DLD1 (cell line): ENCODE measurements around the gene WNT7B.

Experiments
- in situ Hi-C: cut with HindIII; loops from 2 replicates; pipeline ENCODE4 v1.10.0; 2017; ENCODE audit warnings: low sequenced_read_pairs

Gene WNT7B

DNA sequence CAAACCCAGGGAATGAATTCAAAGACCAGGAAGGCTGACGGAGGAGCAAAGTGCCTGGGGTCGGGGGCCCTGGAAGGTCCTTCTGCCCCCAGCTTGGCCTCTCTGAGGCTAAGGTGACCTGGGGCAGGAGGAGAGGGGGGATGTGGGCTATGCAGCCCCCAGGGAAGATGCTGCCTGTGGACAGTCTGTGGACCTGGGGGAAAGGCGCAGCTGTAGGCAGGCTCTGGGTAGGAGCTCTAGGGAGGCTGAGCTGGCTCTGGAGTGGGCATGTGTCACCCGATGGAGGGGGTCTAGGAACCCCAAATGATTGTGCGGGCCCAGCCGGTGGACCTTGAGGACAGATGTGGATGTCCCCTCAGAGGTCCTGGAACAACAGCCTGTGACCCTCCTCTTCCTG, 42.8 kb downstream of the WNT7B start:
- in situ Hi-C loops, result no loop called here

DNA sequence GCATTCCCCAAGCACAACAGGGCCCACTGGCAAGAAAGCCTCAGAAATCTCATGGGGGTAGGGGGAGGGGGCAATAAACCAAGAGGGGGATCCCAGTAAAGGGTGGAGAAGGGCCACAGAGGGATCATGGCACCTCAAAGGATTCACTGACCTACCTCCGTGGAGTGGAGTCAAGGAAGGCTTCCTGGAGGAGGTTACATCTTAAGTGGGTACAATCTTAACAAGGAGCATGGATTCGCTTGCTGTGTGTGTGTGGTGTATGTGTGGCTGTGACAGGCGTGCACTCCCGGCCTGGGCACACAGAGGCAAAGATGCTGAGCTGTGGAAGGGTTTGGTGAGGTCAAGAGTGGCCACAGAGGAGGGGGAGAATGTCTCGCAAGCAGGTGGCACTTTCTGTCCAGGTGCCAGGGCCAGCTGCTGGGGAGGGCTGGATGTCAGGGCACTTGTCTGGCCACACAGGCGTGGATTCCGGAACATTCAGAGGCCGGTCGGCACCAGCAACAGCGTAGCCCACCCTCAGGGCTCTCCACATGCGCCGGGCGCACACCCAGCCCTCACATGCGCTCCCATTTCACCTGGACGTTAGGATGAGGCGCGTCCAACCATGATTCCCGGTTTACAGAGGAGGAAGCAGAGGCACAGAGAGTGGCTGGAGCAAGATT, 43.3 kb downstream of the WNT7B start:
- in situ Hi-C loops, result no loop called here

DNA sequence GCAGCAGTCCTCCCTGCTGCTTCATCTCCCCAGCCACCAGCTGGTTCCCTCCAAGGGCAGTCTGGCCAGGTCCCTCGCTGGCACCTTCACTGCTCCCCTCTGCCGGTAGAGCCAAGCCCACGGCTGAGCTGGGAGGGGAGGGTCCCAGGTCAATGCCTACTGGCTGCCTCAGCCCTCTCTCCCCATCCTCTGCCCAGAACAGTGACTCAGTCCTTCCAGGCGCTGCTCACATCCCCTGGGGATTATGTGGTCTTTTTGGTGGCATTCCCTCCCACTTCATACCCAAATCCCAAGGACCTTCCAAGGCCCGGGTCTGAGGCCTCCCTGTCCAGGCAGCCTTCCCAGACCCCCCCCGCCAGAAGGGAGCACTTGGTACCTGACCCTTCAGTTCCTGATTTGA, 44.9 kb downstream of the WNT7B start:
- in situ Hi-C loops, result no loop called here

DNA sequence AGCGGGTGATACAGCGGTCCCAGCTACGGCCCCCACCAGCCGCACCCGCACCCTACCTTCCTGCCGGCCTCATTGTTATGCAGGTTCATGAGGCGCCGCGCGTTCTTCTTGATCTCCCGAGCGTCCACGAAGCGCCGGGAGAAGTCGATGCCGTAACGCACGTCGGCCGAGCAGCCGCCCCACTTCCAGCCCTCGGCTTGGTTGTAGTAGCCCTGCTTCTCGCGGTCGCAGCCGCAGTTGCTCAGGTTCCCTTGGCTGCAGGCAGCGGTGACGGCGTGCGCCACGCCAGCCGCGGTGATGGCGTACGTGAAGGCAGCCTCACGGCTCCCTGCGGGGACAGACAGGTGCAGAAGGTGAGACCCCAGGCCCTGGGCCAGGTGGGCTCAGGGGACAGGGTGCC, 45.9 kb downstream of the WNT7B start:
- in situ Hi-C loops, result no loop called here

DNA sequence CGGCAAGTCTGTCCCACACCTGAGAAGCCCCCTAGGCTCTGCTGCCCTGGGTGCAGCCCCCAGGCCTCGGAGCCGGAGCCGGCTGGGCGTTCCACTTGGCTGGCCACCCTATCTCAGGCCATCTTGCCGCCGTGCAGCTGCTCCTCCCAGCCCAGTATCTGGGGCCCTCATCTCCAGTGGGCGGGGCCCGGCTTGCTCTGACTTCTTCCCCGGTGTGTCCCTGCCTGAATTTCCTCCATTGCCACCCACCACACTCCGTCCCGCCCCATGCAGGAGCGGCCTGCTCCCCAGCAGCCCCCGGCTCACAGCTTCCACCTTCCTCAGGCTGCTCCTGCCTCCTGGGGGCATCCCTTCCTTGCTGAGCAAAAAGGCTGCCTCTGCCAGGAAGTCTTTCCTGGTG, 46.6 kb downstream of the WNT7B start:
- in situ Hi-C loops, result no loop called here

DNA sequence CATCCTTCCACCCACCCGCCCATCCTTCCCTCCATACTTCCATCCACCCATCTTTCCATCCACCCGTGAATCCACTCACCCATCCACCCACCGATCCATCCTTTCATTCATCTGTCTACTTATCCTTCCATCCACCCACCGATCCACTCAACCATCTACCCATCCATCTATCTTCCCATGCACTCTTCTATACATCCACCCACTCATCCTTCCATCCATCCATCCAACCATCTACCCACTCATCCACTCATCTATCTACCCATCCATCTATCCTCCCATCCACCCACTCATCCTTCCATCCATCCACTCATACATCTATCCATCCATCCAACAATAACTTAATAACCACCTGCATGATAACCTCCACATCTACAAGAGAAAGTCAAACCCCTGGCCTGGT, 47.3 kb downstream of the WNT7B start:
- in situ Hi-C loops, result no loop called here

DNA sequence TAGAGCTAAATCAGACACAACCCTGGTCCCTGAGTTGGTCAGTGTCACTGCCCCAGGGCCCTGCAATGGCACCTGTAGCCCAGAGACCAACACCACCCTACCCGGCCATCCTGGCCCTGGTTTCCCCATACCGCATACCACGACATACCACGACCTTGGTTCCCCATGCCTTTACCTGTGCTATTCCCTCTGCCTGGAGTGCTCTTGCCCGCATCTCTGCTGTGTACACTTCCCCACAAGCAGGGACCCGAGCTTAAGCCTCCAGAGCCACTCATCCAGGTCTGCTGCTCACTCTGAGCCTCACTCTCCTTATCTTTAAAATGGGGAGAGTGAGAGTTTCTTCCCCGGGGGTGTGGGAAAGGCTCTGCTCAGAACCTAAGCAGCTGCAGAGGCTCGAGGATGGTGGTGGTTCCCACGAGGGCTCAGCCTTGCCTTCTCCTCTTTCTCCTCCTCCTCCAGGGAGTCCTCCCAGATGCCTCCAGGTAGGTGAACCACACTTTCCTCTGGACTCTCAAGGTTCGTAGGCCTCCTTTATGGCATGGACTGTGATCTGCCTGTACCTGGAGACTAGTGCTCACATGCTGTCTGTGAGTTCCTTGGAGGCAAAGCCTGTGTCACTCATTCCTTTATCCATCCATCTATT, 48.1 kb downstream of the WNT7B start:
- in situ Hi-C loops, result no loop called here

DNA sequence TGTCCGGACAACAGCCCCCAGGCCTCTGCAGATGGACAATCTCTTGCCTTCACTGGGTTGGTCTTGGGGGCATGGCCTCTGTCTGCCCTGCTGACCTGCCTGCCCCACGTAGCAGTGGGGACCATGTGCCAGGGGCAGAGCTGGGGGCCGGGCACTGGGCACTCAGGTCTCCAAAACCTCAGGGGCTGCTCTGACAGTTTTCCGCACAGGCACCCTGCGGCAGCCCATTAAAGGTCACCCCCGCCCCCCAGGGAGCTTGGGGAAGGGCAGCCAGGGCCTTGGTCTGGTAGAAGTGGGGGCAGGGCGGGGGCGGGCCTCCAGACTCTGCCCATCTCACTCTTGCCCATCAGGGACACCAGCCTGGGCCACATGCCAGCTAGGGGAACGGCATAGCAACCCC, 49.9 kb downstream of the WNT7B start:
- in situ Hi-C loops, result no loop called here

DNA sequence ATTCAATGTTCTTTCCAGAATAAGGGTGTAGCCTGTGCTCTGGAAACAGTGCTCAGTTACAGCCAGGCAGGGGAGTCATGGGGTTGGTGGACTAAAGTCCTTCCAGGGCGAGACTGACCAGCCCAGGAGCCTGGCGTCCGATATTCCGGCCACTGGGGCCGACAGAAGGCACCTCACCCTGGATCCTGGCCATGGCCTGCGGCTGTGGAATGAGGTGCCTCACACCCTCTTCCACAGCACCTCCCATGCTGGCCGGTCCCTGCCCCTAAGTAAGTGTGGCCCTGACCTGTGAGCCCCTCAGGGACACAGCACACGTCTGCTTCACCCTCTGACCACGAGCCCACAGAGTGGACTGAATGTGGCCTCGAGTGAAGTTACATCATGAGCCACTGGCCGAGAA, 50.5 kb downstream of the WNT7B start:
- in situ Hi-C loops, result no loop called here

DNA sequence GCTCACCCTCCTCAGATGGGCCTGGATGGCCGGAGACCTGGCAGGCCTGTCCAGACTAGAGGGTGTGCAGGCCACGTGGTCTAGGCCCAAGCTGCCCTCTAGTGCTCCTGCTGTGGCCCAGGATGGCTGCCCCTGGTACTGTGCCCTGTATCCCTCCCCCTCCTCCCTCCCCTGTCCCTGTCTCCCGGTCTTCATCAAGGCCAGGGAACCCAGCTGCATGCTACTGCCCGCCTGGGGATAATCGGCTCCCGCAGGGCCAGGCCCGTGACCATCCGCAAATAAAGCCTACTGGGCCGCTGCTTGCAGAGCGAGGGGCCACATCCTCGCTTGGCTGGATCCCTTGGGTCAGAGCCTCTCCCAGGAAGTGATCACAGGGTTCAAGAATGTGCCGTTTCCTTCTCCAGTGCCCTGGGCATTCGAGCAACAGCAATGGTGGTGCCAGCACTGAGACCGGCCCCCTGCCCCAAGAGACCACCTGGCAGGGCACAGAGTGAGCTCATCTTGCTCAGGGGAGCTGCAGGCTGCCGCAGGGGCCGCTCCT, 51.1 kb downstream of the WNT7B start:
- in situ Hi-C loops, result no loop called here

DNA sequence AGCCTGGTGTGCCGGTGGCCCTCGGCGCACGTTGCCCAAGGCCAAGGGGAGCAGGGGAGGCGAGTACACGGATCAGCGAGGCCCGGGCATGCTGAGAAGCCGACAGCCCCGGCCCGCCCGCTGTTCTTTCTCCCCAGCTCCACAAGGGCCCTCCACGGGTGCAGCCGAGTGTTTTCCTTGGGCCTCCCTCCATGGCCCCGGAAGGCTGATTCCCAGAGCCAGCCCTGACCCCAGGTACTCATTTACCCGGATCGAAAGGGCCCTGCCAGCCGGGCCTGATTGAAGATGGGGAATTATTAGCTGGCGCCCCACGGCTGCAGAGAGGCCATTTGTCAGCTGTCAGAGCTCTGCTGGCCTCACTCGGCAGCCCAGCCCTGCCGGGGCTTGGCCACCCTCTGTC, 53.1 kb downstream of the WNT7B start:
- in situ Hi-C loops, result no loop called here

DNA sequence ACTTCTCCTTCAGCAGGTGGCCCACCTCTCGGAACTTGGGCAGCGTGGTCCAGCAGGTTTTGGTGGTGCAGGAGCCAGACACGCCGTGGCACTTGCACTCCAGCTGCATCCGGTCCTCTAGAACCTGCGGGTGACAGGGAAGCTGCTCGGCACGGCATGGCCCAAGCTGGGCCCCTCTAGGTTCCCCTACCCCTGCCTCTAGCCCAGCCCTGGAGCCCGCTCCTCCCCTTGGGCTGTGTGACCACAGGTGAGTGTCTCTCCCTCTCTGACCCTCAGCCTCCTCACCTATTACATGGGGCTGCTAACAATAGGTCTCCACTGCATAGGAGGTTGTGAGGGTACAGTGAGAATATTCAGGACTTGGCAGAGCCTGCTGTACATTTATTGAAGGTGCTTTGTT, 53.8 kb downstream of the WNT7B start:
- in situ Hi-C loops, result no loop called here

DNA sequence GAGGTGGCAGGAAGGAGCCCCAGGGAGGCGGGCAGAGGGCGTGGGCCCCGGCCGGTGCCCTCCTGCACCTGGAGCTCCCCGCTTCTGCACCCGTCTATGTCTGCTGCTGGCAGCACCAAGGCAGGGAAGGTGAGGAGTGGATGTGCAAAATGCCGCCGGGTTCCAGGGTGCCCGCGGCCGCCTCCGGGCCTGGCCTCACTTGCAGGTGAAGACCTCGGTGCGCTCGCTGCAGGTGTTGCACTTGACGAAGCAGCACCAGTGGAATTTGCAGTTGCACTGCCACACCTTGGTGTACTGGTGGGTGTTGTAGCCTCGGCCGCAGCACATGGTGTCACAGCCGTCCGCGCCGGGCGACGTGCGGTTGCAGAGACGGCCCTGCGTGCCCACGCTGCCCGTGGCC, 54.3 kb downstream of the WNT7B start:
- in situ Hi-C loops, result no loop called here

DNA sequence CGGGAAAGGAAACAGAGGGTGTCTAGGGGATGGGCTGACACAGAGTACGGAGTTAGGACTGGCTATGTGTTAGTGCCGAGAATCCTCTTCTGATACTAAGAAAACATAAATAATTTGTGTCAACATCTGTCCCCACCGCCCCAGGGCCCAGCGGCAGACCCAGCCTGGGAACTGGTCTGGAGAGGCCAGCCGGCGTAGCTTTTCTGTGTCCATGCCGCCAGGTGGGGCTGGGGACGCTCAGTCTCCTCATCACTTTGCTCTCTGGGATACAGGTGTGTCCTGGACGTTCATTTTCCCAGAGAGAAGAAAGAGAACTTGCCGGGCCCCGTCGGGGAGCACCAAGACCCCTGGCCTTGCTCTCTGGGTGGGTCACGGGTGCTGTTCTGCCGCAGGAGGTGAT, 54.7 kb downstream of the WNT7B start:
- in situ Hi-C loops, result no loop called here

DNA sequence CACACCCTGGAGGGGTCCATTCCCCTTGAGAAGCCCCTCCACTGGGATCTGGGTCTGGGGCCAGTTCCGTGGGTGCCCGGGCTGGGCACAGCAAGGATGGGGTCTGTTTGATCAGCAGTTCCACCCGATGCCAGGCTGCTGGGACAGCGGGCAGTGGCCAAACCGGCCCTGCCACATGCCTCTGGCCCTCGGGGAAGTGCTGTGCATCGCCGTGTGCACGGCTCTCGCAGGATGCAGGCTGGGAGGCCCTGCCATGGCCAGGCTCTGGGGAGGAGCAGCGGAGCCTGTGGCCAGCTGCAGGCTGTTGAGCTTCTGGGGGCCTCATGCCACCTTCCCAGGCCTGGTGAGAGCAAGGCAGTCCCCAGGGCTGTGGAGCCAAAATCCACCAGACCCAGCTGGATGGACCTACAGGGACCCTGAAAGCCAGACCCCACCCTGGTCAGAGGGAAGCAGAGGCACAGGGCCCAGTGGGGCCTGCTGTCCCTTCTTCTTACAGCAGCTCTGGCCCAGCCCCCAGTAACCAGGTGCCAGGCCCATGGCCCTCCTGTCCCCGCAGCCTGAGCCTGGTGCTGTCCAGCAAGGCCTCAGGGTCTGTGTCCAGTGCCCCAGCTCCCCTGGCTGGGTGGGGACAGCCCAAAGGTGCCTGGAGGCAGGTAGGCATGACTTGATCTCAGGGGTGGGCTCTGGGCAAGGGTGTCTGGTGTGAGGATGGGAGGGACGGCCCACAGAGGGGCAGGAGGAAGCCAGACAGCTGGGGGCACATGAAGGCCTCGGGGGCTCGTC, 57.3 kb downstream of the WNT7B start:
- in situ Hi-C loops, result no loop called here

DNA sequence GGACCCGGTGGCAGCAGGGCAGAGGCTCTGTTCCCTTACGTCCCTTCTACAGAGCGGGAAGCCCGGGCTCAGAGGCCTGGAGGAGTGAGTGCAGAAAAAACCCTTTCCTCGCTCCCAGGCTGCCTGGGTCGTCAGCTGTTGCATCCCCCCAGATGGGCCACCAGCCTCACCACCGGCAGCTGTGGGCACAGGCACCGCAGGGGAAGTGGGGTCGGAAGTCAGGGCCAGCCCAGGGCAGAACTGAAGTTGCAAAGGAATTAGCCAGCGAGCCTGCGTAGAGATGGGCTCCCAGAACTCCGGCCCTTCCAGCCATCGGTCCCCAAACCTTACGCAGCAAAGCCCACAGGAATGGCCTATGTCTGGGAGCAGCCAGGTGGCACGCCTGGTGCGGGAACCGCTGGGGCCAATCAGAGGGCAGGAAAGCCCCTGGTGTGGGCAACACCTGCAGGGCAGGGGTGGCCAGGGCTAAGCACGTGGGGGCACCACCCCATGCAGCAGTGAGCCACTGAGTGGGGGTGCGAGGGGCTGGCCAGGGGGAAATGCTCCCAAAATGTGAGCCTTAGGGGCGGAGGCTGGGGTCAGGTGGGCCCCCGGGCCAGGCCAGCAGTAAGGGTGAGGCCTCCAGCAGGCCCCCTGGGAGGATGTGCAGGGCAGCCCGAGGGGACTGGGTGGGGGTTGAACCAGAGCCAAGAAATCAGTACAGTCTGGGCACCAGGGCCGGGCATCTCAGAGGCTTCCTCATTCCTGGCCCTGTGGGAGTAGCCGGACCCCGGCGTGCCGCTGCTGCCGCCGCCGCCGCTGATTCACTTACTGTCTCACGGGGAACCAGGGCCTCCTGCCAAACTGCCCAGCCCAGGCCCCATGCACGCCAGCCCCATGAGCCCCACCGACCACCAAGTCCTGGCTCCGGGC, 58.2 kb downstream of the WNT7B start:
- in situ Hi-C loops, result no loop called here

DNA sequence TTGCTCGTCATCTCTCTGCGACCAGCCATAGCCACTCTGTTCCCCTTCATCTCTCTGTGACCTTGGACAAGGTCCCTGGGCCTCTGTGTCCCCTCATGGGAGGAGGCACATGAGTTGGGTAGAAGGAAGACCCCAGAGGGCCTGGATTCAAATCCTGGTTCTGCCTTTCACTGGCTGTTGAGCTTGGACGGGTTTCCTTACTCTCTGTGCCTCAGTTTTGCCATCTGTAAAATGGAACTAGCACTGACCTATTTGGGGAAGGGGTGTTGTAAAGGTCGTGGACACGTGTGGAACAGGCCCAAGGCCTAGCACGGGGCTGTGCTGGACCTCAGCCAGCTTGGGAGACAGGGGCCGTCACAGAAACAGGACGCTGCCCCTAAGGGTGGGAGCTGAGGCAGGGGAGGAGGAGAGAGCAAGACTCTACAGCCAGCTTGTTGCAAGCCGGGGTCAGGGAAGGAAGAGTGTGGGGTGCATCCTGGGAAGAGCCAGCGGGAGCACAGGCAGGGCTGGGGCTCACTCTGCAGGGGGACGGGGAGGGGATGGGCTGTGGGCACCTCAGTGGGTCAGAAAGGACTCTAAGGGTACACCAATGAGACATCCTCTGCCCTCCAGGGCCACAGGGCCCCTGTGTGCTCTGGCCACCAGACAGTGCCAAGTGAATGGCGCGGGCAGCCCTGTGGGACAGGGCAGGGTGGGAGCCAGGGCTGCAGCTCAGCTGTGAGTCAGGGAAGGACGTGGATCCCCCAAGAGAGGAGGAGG, 59.1 kb downstream of the WNT7B start:
- in situ Hi-C loops, result no loop called here

DNA sequence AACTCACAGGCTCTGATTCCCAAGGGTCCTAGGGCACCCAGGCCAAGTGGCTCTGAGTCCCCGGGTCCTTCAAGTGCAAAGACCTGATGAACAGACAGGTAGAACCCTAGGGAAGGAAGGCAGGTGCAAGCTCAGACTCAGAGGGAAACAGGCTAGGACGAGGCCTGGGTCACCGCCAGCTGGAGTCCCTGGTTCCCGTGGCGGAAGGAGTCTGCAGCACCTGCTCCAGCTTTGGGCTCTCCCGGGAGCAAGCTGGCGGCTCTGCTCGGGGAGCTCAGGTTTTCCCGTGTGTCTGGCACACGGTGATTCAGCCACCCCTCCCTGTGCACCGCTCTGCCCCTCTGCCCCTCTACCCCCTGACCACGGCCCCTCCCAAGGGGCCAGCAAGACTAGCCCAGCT, 59.8 kb downstream of the WNT7B start:
- in situ Hi-C loops, result no loop called here

DNA sequence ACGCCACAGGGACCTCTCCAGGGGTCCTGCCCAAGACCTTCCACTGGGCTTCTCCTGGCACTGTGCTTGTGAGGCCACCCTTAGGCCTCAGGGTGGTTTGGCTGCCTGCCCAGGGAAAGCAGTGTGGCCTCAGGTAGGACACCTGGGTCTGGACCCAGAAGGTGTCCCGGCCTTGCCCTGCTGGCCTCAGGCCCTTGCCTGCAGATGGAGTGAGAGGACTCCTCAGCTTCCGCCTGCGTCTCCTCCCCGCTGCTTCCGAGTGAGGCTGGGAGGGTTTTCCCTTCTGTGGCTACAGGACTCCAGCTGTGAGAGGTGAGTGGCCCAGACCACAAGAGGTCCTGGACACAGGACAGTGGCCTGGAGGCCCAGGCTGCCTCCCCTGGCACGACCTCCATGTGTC, 60.4 kb downstream of the WNT7B start:
- in situ Hi-C loops, result no loop called here

DNA sequence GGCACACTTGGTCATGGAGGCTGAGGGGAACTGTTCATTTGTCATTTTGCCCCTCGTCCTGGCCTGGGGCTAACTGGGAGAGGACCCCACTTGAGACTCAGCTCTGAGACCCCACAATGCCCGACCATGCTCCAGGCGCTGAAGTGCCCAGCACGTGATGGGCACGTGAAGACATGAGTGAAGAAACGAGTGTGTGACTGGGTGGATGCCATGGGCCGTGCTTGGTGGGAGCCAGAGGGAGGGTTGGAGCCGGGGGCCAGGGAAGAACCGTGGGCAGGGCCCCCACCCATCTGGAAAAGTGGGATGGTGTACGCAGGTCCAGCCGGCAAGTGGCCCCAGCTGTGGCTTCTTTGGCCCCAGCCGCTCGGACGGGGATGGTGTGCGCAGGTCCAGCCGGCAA, 61.1 kb downstream of the WNT7B start:
- in situ Hi-C loops, result no loop called here
